Heart left ventricle (tissue), 16 donors: Measurements from ENCODE around the gene PEPD. TPM values are rescaled to one million over a fixed set of nuclear protein-coding genes. Genes with fewer than 3 reads are reported as not detected.

ENCODE experiments used
- ATAC-seq, 4 donors: fragments of 200-7000 bp; cut with Tn5 transposase; one replicate each; pipeline ENCODE4 v1.9.1; 2020 to 2022; ENCODE audit warnings: moderate library complexity in 4 of 4, mild to moderate bottlenecking in 3 of 4, moderate number of reproducible peaks in 1 of 4
- DNase-seq, 5 donors: peaks; one replicate each; pipeline ENCODE4 v3.0.0-alpha.2; 2020
- H3K27ac ChIP-seq, 12 donors: fragments of 200-600 bp; sonication (generic) in 4 of 12; one replicate each; pipeline versions ENCODE4 v1.5.0 to v1.8.0; 2016 to 2022; ENCODE audit warnings: mild to moderate bottlenecking in 2 of 12
- H3K27me3 ChIP-seq, 9 donors: fragments of 200-600 bp; sonication (generic) in 2 of 9; one replicate each; pipeline versions ENCODE4 v1.5.1 to v1.8.0; 2016 to 2022; ENCODE audit warnings: mild to moderate bottlenecking in 3 of 9
- H3K36me3 ChIP-seq, 9 donors: fragments of 200-600 bp; sonication (generic) in 2 of 9; one replicate each; pipeline versions ENCODE4 v1.5.0 to v1.8.0; 2018 to 2022; ENCODE audit warnings: mild to moderate bottlenecking in 2 of 9
- H3K4me1 ChIP-seq, 12 donors: fragments of 200-600 bp; sonication (generic) in 4 of 12; one replicate each; pipeline versions ENCODE4 v1.5.0 to v1.8.0; 2016 to 2022; ENCODE audit warnings: mild to moderate bottlenecking in 3 of 12
- H3K4me3 ChIP-seq, 12 donors: fragments of 200-600 bp; sonication (generic) in 4 of 12; one replicate each; pipeline versions ENCODE4 v1.5.0 to v1.8.0; 2017 to 2022; ENCODE audit warnings: mild to moderate bottlenecking in 9 of 12, moderate library complexity in 4 of 12
- H3K9me3 ChIP-seq, 12 donors: fragments of 200-600 bp; sonication (generic) in 4 of 12; one replicate each; pipeline versions ENCODE4 v1.5.0 to v1.8.0; 2016 to 2022; ENCODE audit warnings: mild to moderate bottlenecking in 1 of 12
- POLR2A ChIP-seq, 2 donors: fragments of 450-650 bp; IDR thresholded peaks; one replicate each; pipeline ENCODE4 v1.6.1; 2017; ENCODE audit warnings: antibody characterized with exemption in 2 of 2, mild to moderate bottlenecking in 2 of 2, moderate library complexity in 2 of 2
- WGBS, 4 donors: extraction: QIAGEN DNeasy Blood & Tissue Kit in 2 of 4; methylation state at CpG; one replicate each; pipeline versions ENCODE4 v1.1.5 to v1.1.7; 2013 to 2018; 5-methylcytosine and 5-hydroxymethylcytosine counted together
- intact Hi-C, 10 donors: fragments of 100-400 bp; cut with DNase I; formaldehyde crosslinking; loops; one replicate each; pipeline versions ENCODE4 v1.11.1 to v1.14.2; 2022
- polyA plus RNA-seq, 2 donors: library from polyadenylated mRNA; stranded (reverse); fragments of 200-250 nt; gene quantifications; one replicate each; pipeline ENCODE4 v1.2.3, GENCODE V29; 2013
- total RNA-seq, 9 donors: library from RNA; depleted of rRNA in 2 of 9; stranded (reverse); fragments of >200 nt in 2 of 9; fragmentation: NEBNext Ultra II Directional in 3 of 9; extraction: Animal tissue kit (Norgen Biotek cat#: 25700) in 3 of 9; gene quantifications; one replicate each; pipeline versions ENCODE4 v1.1.0 to v1.2.4, GENCODE V29; 2016 to 2023
- TF ChIP-seq, protein P1 (sequence below), 12 donors: fragments of 200-600 bp; sonication (generic) in 4 of 12; IDR thresholded peaks; one replicate each; pipeline versions ENCODE4 v1.5.0 to v1.8.0; 2018 to 2022; ENCODE audit warnings: antibody characterized with exemption in 12 of 12, mild to moderate bottlenecking in 5 of 12
- donor health status: ischemic (EF 13 %, LVEDD 7.1; RV severe dilation, severe dysfunction).
- donor health status: healthy with polysubstance abuse.
- donor health status: DM: no; HTN: yes; CAD: no.
- donor health status: DM: no; HTN: no; CAD: no.
- donor health status: ischemic (EF 25% LVEDD 6.9; RV normal size, moderate dysfunction).
- donor health status: ischemic (EF 25% LVEDD 5.7; RV mildly dilated, moderate dysfunction).
- donor health status: healthy.
- donor health status: DM: yes; HTN: yes; CAD: no.
- donor health status: ischemic (EF 35%, LVEDD 5.7; RV mildly dilated, moderate dysfunction).
- donor health status: nonischemic (EF 11% LVEDD 7.7; RV severe dilation, severe dysfunction).
- donor health status: DM: yes; HTN: yes; CAD: no.
- donor health status: PGD.
- donor health status: ischemic (EF 29% LVEDD 5.4; RV normal size, mild dysfunction).
- donor health status: nonischemic (EF 23%, LVEDD 6.1; RV moderate dilation, normal function).

PEPD gene
- total and polyA plus RNA-seq, 11 donors: 19.4 to 45.7 (median 29.9) TPM

GRCh38 chr19:33377586-33378475 lies 143.8 kb downstream of the PEPD start:
- Histone ChIP-seq H3K27me3 (no peaks in the 10 kb centered on the region), H3K36me3 (peaks cover 0 to 30% (median 24%) of the 10 kb centered on the region in 9 donors), H3K4me1 (peaks cover 4 to 65% (median 31%) of the 10 kb centered on the region in 12 donors), H3K27ac (peak overlapping the region in 6 of 12 donors; percentile 2 to 98 (median 48)), H3K9me3 (no peaks in the 10 kb centered on the region), H3K4me3 (no peak overlapping the region)
- 79 to 89% (median 80%) methylated on average over 12 of the region's 12 CpGs for WGBS, 4 donors
- intact Hi-C loops: loop anchor here in 5 of 10 donors (2.0 to 10.0 kb wide), 3 partner anchors 13 to 76 kb away; partner anchors contain the start of gene CEBPA (in 3 of the 5)
- DNase-seq: no peak
- no peak for TF ChIP-seq POLR2A (IDR thresholded peaks at IDR 0.05)
- TF ChIP-seq, protein P1, sequence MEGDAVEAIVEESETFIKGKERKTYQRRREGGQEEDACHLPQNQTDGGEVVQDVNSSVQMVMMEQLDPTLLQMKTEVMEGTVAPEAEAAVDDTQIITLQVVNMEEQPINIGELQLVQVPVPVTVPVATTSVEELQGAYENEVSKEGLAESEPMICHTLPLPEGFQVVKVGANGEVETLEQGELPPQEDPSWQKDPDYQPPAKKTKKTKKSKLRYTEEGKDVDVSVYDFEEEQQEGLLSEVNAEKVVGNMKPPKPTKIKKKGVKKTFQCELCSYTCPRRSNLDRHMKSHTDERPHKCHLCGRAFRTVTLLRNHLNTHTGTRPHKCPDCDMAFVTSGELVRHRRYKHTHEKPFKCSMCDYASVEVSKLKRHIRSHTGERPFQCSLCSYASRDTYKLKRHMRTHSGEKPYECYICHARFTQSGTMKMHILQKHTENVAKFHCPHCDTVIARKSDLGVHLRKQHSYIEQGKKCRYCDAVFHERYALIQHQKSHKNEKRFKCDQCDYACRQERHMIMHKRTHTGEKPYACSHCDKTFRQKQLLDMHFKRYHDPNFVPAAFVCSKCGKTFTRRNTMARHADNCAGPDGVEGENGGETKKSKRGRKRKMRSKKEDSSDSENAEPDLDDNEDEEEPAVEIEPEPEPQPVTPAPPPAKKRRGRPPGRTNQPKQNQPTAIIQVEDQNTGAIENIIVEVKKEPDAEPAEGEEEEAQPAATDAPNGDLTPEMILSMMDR (IDR thresholded peaks at IDR 0.05): no peak
- no peak for ATAC-seq

- Histone ChIP-seq H3K9me3 (no peaks in the 10 kb centered on the region), H3K4me3 (no peak overlapping the region), H3K36me3 (peaks cover 0 to 29% (median 24%) of the 10 kb centered on the region in 9 donors), H3K27ac (peak overlapping the region in 11 of 12 donors; percentile 13 to 99 (median 48)), H3K27me3 (no peaks in the 10 kb centered on the region), H3K4me1 (peaks cover 4 to 65% (median 30%) of the 10 kb centered on the region in 12 donors)
- 68 to 76% (median 70%) methylated on average over 7 of the region's 7 CpGs for WGBS, 4 donors
- DNase-seq (no peak), ATAC-seq (no peak)
- intact Hi-C loops: loop anchor here in 5 of 10 donors (2.0 to 10.0 kb wide), 3 partner anchors 14 to 75 kb away; partner anchors contain the start of gene CEBPA (in 3 of the 5)
- no peak for TF ChIP-seq POLR2A (IDR thresholded peaks at IDR 0.05)
- TF ChIP-seq, protein P1 (IDR thresholded peaks at IDR 0.05): no peak
Measured at GRCh38 chr19:33376941-33377557, 144.5 kb downstream of the PEPD start.

DNA sequence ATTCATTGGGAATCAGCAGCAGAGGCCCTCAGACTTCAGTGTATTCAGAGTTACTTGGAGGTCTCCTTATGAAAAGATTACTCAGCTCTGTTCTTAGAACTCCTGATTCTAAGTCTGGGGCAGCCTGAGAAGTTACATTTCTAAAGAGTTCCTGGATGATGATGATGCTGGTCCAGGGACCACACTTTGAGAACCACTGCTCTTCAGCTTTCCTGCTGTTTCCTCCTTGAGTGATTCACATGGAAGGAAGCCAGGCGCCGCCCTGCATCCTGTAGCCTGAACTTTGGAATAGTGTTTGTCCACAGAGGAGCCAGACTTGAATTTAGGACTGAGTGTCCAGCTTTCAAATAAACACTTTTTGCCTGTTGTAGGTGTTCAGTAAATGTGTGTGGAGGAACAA lies 145.2 kb downstream of the PEPD start:
- TF ChIP-seq POLR2A (IDR thresholded peaks at IDR 0.05): no peak
- TF ChIP-seq, protein P1 (IDR thresholded peaks at IDR 0.05): no peak
- intact Hi-C loops: loop anchor here in 5 of 10 donors (2.0 to 10.0 kb wide), 3 partner anchors 14 to 74 kb away; partner anchors contain the start of gene CEBPA (in 3 of the 5)
- ATAC-seq (peak in 2 of 4 donors; percentile 30 to 48), DNase-seq (peak; percentile 71 to 90 (median 82))
- no peak overlapping the region for H3K4me3 ChIP-seq
- H3K27me3 ChIP-seq: no peaks in the 10 kb centered on the region
- WGBS, 4 donors: 47 to 74% (median 63%) methylated on average over 2 of the region's 2 CpGs
- H3K9me3 ChIP-seq: no peaks in the 10 kb centered on the region
- H3K4me1 ChIP-seq: peaks cover 4 to 68% (median 28%) of the 10 kb centered on the region in 12 donors
- peak overlapping the region; percentile 13 to 99 (median 46) for H3K27ac ChIP-seq
- peaks cover 0 to 26% (median 21%) of the 10 kb centered on the region in 9 donors for H3K36me3 ChIP-seq
